Measurements from ENCODE around the gene C17orf78.
A peak's percentile ranks its signal among the peaks of the same experiment; 100 is the strongest.
"Not testable (repeated sequence)": the region's sequence is repeated elsewhere in the genome, so short reads cannot be mapped to it uniquely, and the experiment has no call there.

C17orf78 gene

GRCh38 chr17:37375706-37376105 is at the start of gene C17orf78:
C17orf78 (plus strand) TSS chr17:37375985; CDS start chr17:37376093, 108 bp downstream.
- no peak for DNase-seq (ENCODE audit: low read depth)

GRCh38 chr17:37327341-37328090 is 48.3 kb upstream of the C17orf78 start:
- DNase-seq (ENCODE audit: low read depth) = no peak

DNA sequence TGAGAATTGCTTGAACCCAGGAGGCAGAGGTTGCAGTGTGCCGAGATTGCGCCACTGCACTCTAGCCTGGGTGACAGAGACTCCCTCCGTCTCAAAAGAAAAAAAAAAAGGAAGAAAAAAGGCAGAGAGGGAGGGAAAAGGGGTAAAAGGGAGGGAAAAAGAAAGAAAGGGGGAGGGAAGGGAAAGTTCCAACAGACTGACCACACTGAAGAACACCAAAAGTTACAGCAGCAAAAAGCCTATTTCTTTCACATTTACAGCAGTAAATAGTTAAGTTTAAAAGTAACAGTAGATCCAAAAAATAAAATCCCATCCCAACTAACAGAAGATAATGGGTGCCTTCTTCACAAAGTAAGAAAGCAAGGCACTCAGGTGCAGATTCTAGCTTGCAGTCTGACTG is 36.9 kb upstream of the C17orf78 start:
- DNase-seq (ENCODE audit: low read depth) = no peak

- DNase-seq (ENCODE audit: low read depth) = no peak
Measured at GRCh38 chr17:37339321-37339720, 36.5 kb upstream of the C17orf78 start.

DNA sequence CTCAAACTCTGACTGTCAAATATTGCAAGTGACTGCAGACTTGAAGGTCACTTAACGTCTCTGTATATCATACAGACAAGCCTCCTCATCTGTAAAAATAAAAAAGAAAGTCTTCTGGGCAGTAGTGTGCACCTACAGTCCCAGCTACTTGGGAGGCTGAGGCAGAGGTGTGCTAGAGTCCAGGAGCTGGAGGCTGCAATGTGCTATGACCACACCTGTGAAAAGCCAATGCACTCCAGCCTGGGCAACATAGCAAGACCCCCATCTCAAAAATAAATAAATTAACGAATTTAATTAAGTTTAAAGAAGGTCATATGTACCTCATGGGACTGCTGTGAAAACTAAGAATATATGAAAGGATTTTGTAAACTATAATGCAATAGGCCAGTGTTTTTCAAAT is 35.0 kb upstream of the C17orf78 start:
- DNase-seq (ENCODE audit: low read depth) = no peak

DNA sequence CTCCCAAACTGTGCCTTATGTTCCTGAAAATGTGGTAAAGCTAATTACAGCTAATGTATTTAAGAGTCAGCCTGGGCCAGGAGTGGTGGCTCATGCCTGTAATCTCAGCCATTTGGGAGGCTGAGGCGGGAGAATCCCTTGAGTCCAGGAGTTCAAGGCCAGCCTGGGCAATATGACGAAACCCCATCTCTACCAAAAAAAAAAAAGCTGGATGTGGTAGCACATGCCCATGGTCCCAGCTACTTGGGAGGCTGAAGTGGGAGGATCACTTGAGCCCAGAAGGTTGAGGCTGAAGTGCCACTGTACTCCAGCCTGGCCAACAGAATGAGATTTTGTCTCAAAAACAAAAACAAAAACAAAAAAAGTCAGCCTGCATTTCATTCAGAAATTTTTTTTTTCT is 33.2 kb upstream of the C17orf78 start:
- no peak for DNase-seq (ENCODE audit: low read depth)

DNA sequence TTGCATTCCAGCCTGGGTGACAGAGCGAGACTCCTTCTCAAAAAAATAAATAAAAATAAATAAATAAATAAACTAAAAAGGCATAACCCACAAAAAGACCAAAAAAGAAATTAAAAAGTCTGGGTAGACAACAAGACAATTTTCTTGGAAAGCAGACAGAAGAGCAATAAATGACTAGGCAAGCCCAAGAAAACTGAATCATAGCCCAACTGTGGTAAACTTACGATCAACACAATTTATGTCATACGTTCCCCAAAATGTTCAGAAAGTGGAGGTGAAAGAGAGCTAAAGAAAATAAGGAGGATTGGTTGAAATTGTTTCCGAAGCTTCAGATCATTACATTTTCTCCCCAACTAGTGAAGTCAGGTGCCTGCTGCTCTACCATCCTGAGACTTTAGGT is 31.3 kb upstream of the C17orf78 start:
- DNase-seq (ENCODE audit: low read depth) = no peak

GRCh38 chr17:37346863-37347402 is 28.9 kb upstream of the C17orf78 start:
- DNase-seq (ENCODE audit: low read depth) = not testable (repeated sequence)

- DNase-seq (ENCODE audit: low read depth) = not testable (repeated sequence)
Measured at GRCh38 chr17:37356796-37357569, 18.8 kb upstream of the C17orf78 start.

DNA sequence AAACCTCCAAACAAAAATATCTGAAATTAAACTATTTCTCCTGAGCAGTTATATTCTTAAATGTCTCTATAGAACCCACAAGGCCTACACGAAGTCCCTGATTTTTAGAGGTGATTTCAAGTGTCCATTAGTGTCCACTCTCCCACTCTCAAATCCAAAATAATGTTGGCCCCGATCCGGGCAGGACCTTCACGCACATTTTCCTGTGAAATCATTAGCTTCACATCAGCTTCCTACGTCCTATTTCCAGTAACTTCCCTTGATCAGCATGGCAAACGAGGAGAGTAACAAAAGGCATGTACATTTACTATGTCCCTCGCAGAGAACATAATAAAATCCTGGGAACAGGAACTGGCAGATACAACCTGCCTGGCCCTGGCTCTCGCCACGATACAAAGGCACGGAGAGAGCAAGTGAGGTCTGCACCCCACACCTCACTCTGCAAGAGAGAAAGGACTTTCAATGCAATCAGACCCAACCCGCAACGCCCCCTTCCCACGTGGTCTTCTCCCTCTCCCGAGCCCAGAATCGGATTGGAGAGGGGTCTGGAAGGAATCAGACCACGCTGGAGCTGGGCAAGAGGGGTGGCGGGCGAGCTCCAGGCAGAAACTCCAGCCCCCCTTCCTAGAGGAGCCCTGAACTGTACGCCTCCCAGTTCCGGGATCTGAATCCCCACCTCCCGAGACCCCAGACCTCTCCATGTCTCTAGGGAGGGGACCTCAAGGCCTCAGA is 17.5 kb upstream of the C17orf78 start:
- DNase-seq (ENCODE audit: low read depth) = no peak

GRCh38 chr17:37358830-37359681 is 16.7 kb upstream of the C17orf78 start:
- peak; percentile 85 for DNase-seq (ENCODE audit: low read depth)

- DNase-seq (ENCODE audit: low read depth) = no peak
Measured at GRCh38 chr17:37359682-37360188, 16.1 kb upstream of the C17orf78 start.

- DNase-seq (ENCODE audit: low read depth) = no peak
Measured at GRCh38 chr17:37360632-37361031, 15.2 kb upstream of the C17orf78 start.

- DNase-seq (ENCODE audit: low read depth) = no peak
Measured at GRCh38 chr17:37361543-37361942, 14.2 kb upstream of the C17orf78 start.

DNA sequence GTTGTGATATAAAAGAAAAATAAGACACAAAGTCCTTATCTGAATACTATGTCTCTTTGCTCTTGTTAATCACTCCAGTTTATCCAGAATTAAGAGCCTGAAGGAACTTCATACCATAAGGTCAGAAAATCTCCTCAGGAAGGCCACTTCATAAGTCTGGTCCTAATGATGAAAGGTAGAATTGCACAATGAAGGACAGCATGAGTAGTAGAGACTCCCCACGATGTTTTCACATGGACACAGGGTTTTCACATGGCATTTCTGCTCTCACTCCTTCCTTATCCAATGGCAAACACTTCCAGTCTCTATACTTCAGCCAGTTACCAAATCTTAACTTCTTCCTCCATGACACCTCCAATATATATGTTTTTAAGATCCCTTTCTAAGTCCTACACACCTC is 10.2 kb upstream of the C17orf78 start:
- no peak for DNase-seq (ENCODE audit: low read depth)

GRCh38 chr17:37368577-37368976 is 7.2 kb upstream of the C17orf78 start:
- no peak for DNase-seq (ENCODE audit: low read depth)

- peak; percentile 16 for DNase-seq (ENCODE audit: low read depth)
Measured at GRCh38 chr17:37373530-37374159, 2.1 kb upstream of the C17orf78 start.

- DNase-seq (ENCODE audit: low read depth) = no peak
Measured at GRCh38 chr17:37382056-37382455, 6.3 kb downstream of the C17orf78 start.

DNA sequence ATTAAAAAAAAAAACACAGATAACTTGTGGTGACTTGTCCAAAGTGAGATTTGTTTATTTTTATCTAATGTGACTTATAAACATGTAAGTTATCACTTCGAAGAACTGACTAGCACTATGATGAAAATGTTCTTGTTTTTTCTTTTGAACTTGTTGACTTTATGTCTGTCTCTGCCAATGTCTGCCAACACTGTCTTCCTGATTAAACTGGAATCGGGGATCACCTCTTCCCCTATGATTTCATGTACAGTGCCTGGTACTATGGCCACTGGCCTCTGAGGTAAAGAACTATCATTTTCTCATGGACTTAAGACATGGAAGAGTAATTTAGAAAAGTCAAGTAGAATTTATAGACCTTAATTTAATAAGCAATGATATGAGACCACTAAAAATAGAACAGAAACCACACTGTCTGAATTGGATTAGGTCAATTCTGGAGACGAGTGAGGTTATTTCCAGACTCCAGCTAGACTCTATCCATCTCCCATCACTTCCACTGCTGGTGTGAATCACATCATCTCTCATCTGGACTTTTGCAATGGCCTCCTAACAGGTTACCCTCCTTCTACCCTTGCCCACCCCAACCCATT is 8.9 kb downstream of the C17orf78 start:
- DNase-seq (ENCODE audit: low read depth) = no peak

DNA sequence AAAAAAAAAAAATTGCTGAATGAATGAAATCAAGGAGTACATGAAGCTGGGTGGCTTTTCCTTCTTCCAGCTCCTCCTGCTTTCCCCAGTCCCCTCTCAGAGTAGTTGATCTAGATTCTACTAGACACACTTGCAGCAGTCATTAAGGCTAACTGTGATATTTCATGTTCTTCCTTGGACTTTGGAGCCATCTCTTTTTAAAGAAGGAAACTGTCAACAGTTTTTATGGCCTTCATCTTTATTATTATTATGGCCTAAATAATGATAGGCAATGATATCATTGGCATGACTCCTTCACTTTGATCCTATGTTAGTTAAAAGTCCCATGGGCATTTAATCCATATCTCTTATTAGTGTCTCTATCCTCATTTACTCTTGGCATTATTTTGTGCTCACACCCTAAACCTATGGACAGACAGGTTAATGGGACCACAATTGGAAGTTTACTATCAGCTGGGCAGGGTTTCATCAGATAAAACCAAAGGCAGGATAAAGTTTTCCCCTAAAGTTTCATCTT is 9.7 kb downstream of the C17orf78 start:
- no peak for DNase-seq (ENCODE audit: low read depth)
